Mesenchymal stem cell (in vitro differentiated cells and primary cell): ENCODE data around the gene TMEM72.

Source experiments
- DNase-seq: peaks from one replicate; pipeline ENCODE4 v3.0.0-alpha.2; 2013
- H2AFZ ChIP-seq: one replicate; pipeline ENCODE4 v1.6.1; 2013; ENCODE audit warnings: low read depth, mild to moderate bottlenecking, control low read depth, inconsistent platforms, low read length, moderate library complexity
- H2AK5ac ChIP-seq: 2 replicates; pipeline ENCODE4 v1.6.1; 2013; ENCODE audit warnings: low read length, moderate library complexity, mild to moderate bottlenecking, inconsistent platforms; ENCODE audit not compliant: severe bottlenecking
- H2BK120ac ChIP-seq: one replicate; pipeline ENCODE4 v1.6.1; 2013; ENCODE audit warnings: low read depth, mild to moderate bottlenecking, inconsistent platforms, low read length, moderate library complexity
- H2BK12ac ChIP-seq, 2 experiments: one replicate each; pipeline ENCODE4 v1.6.1; 2013; ENCODE audit warnings: inconsistent platforms in 2 of 2, low read length in 2 of 2, mild to moderate bottlenecking in 2 of 2, moderate library complexity in 2 of 2, control low read depth in 1 of 2
- H2BK15ac ChIP-seq: one replicate; pipeline ENCODE4 v1.6.1; 2013; ENCODE audit warnings: mild to moderate bottlenecking, low read depth, inconsistent platforms; ENCODE audit not compliant: poor library complexity, severe bottlenecking
- H2BK5ac ChIP-seq: 2 replicates; pipeline ENCODE4 v1.6.1; 2013; ENCODE audit warnings: low read depth, mild to moderate bottlenecking, low read length, control low read depth, inconsistent platforms; ENCODE audit not compliant: poor library complexity, severe bottlenecking
- H3K14ac ChIP-seq, 2 experiments: one replicate each; pipeline ENCODE4 v1.6.1; 2013; ENCODE audit warnings: inconsistent platforms in 2 of 2, low read length in 2 of 2, control low read depth in 1 of 2, mild to moderate bottlenecking in 1 of 2, moderate library complexity in 1 of 2
- H3K18ac ChIP-seq, 2 experiments: one replicate each; pipeline ENCODE4 v1.6.1; 2013; ENCODE audit warnings: inconsistent platforms in 2 of 2, low read length in 2 of 2, control low read depth in 1 of 2, low read depth in 1 of 2, mild to moderate bottlenecking in 1 of 2
- H3K23ac ChIP-seq, 2 experiments: one replicate each; pipeline ENCODE4 v1.6.1; 2013; ENCODE audit warnings: inconsistent platforms in 2 of 2, low read length in 2 of 2, mild to moderate bottlenecking in 2 of 2, moderate library complexity in 2 of 2, control low read depth in 1 of 2
- H3K27ac ChIP-seq: 2 replicates; pipeline ENCODE4 v1.5.1; 2013; ENCODE audit warnings: mild to moderate bottlenecking, moderate library complexity, low read length, control low read depth, inconsistent platforms; ENCODE audit not compliant: poor library complexity, severe bottlenecking
- H3K27me3 ChIP-seq, 2 experiments: 2 replicates each; pipeline versions ENCODE4 v1.6.1 to v1.7.0; 2013; ENCODE audit warnings: low read length in 2 of 2, mild to moderate bottlenecking in 2 of 2, moderate library complexity in 2 of 2, control low read depth in 1 of 2, inconsistent platforms in 1 of 2; ENCODE audit not compliant: control insufficient read depth in 1 of 2, insufficient read depth in 1 of 2
- H3K36me3 ChIP-seq, 2 experiments: 2 replicates each; pipeline versions ENCODE4 v1.6.1 to v1.7.0; 2013; ENCODE audit warnings: low read length in 2 of 2, control low read depth in 1 of 2, inconsistent platforms in 1 of 2, low read depth in 1 of 2, mild to moderate bottlenecking in 1 of 2; ENCODE audit not compliant: insufficient read depth in 2 of 2, control insufficient read depth in 1 of 2
- H3K4ac ChIP-seq, 2 experiments: one replicate each; pipeline ENCODE4 v1.6.1; 2013; ENCODE audit warnings: inconsistent platforms in 2 of 2, low read length in 2 of 2, mild to moderate bottlenecking in 2 of 2, moderate library complexity in 2 of 2, control low read depth in 1 of 2, low read depth in 1 of 2
- H3K4me1 ChIP-seq: 2 replicates; pipeline ENCODE4 v1.6.1; 2013; ENCODE audit warnings: low read depth, low read length, control low read depth; ENCODE audit not compliant: control insufficient read depth, insufficient read depth
- H3K4me2 ChIP-seq: 2 replicates; pipeline ENCODE4 v1.6.1; 2013; ENCODE audit warnings: low read length, mild to moderate bottlenecking, inconsistent platforms; ENCODE audit not compliant: poor library complexity, severe bottlenecking
- H3K4me3 ChIP-seq, 2 experiments: 2 replicates each; pipeline versions ENCODE4 v1.5.1 to v1.7.0; 2013; ENCODE audit warnings: low read length in 2 of 2, mild to moderate bottlenecking in 2 of 2, control low read depth in 1 of 2, low read depth in 1 of 2; ENCODE audit not compliant: insufficient read depth in 1 of 2
- H3K79me1 ChIP-seq: replicated peaks from 2 replicates; pipeline ENCODE4 v1.6.1; 2013; ENCODE audit warnings: mild to moderate bottlenecking, control low read depth, low read length, inconsistent platforms; ENCODE audit not compliant: poor library complexity, severe bottlenecking
- H3K9ac ChIP-seq: 2 replicates; pipeline ENCODE4 v1.7.0; 2013; ENCODE audit warnings: mild to moderate bottlenecking, low read length, moderate library complexity
- H3K9me3 ChIP-seq: 2 replicates; pipeline ENCODE4 v1.7.0; 2013; ENCODE audit warnings: mild to moderate bottlenecking, low read length; ENCODE audit not compliant: control insufficient read depth
- H4K8ac ChIP-seq: one replicate; pipeline ENCODE4 v1.6.1; 2013; ENCODE audit warnings: inconsistent platforms, mild to moderate bottlenecking, low read length, moderate library complexity
- H4K91ac ChIP-seq: one replicate; pipeline ENCODE4 v1.6.1; 2013; ENCODE audit warnings: mild to moderate bottlenecking, low read length, inconsistent platforms
- WGBS: methylation state at CpG from one replicate; pipeline ENCODE4 v1.1.7; 2013; ENCODE audit warnings: mixed read lengths; 5-methylcytosine and 5-hydroxymethylcytosine counted together

Gene TMEM72

DNA sequence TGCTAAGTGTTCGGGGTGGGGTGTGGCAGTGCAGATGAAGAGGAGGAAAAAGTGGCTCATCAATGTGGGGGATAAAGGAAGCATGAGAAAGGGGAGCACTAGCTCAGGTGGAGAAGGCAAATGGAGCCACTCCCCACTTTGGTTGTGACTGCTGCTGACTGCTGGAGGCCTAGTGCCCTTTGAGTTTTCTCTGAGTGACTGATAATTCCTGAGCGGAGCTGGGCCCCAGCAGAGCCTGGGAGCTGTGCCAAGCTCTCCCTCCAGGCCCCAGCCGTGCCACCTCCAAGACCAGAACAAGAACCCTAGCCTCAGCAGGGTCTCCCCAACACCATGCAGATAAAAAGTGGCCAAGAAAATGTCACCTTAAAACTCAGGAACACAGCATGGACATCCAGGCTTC, 38.8 kb downstream of the TMEM72 start:
- H3K23ac ChIP-seq = no peak overlapping the region
- 89% methylated on average over 3 of the region's 3 CpGs for WGBS
- no peak overlapping the region for H4K91ac ChIP-seq
- no peak overlapping the region for H3K4me3 ChIP-seq
- peaks cover 5% of the 10 kb centered on the region for H3K79me1 ChIP-seq
- DNase-seq = no peak
- H3K4me2 ChIP-seq = no peak overlapping the region
- H4K8ac ChIP-seq = no peak overlapping the region
- H3K9ac ChIP-seq = no peak overlapping the region
- no peak overlapping the region for H2BK12ac ChIP-seq
- no peak overlapping the region for H3K14ac ChIP-seq
- peak overlapping the region; percentile 43 for H2AK5ac ChIP-seq
- H3K36me3 ChIP-seq = peaks cover 0 to 6% of the 10 kb centered on the region in 2 experiments
- no peak overlapping the region for H2AFZ ChIP-seq
- no peak overlapping the region for H2BK15ac ChIP-seq
- H3K27ac ChIP-seq = no peak overlapping the region
- H3K18ac ChIP-seq = no peak overlapping the region
- peaks cover 6% of the 10 kb centered on the region for H3K9me3 ChIP-seq
- no peak overlapping the region for H2BK5ac ChIP-seq
- H3K4me1 ChIP-seq = peaks cover 31% of the 10 kb centered on the region
- no peaks in the 10 kb centered on the region for H3K27me3 ChIP-seq
- H3K4ac ChIP-seq = no peak overlapping the region
- no peak overlapping the region for H2BK120ac ChIP-seq

DNA sequence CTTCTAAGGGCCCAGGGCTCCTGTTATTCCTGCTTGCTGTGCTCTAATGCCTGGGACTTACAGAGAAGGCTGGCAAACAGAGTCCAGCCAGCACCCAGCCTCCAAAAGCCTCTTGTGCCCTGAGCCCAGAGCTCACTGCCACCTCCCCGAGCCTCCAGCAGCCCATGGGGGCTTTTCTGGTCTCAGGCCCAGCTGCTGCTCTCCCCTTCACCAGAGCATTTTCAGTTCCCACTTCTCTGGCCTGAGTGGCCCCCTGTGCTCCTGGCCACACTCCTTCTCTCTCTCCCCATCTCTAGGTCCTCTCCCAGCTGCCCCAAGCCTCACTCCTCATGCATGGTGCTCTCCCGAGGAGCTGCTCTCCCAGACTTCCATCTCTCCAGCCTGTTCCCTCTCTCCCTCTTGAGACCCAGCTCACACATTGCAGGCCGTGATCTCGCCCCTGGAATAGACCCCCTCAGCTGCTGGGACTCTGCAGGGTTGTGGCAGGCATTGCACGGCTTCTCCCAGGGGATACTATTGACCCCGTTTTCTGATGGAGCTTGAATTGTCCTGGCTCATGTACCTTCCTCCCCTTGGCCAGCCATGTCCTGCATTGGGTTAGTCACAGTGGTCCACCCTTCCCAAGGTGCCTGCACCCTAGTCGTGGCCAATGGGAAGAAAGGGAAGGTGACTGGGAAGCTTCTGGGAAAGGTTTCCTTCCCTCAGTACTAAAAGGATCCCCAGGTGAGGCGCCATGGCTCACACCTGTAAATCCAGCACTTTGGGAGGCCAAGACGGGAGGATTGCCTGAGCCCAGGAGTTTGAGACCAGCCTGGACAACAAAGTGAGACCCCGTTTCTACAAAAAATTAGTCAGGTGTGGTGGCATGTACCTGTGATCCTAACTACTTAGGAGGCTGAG, 39.4 kb downstream of the TMEM72 start:
- H3K4ac ChIP-seq = no peak overlapping the region
- H2BK120ac ChIP-seq = no peak overlapping the region
- peaks cover 5% of the 10 kb centered on the region for H3K79me1 ChIP-seq
- peaks cover 0 to 6% of the 10 kb centered on the region in 2 experiments for H3K36me3 ChIP-seq
- H3K27ac ChIP-seq = no peak overlapping the region
- H3K14ac ChIP-seq = peak overlapping the region in 1 of 2 experiments; percentile 31
- H3K9ac ChIP-seq = no peak overlapping the region
- H4K8ac ChIP-seq = no peak overlapping the region
- peak overlapping the region in 1 of 2 experiments; percentile 18 for H2BK12ac ChIP-seq
- peak overlapping the region; percentile 68 for H2AK5ac ChIP-seq
- no peak overlapping the region for H3K4me3 ChIP-seq
- 97% methylated on average over 10 of the region's 10 CpGs for WGBS
- H3K4me1 ChIP-seq = peaks cover 31% of the 10 kb centered on the region
- H3K9me3 ChIP-seq = no peaks in the 10 kb centered on the region
- no peak overlapping the region for H2BK5ac ChIP-seq
- no peak overlapping the region for H3K4me2 ChIP-seq
- H3K18ac ChIP-seq = no peak overlapping the region
- no peak overlapping the region for H2BK15ac ChIP-seq
- H2AFZ ChIP-seq = no peak overlapping the region
- no peak overlapping the region for H4K91ac ChIP-seq
- H3K27me3 ChIP-seq = no peaks in the 10 kb centered on the region
- H3K23ac ChIP-seq = no peak overlapping the region
- no peak for DNase-seq

DNA sequence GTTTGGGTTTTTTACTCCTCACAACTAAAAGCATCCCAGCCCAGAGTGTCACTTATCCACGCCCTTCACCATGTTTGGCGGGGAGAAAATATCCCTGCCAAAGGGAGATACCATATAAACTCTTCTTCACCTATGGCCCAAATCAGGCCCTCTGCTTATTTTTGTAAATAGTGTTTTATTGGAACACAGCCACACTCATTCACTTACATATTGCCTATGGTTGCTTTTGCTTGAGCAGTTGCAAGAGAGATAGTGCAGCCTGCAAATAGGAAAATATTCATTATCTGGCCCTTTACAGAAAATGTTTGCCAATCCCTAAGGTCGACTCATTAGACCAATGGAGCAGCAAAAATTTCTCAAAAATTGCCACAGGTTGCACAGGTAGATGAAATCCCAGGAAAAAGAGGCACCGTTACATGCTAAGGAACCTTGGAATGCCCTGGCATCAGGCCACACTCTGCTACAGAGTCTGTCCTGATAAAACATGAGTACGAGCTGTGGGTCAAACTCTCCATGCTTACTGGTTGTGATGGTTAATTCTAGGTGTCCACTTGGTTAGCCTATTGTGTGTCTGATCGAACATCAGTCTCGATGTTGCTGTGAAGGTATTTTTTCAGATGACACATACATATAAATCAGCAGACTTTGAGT, 40.6 kb downstream of the TMEM72 start:
- no peak for DNase-seq
- no peaks in the 10 kb centered on the region for H3K27me3 ChIP-seq
- peaks cover 7 to 9% of the 10 kb centered on the region in 2 experiments for H3K36me3 ChIP-seq
- H3K4me3 ChIP-seq = no peak overlapping the region
- no peak overlapping the region for H3K23ac ChIP-seq
- no peak overlapping the region for H3K9ac ChIP-seq
- H2BK15ac ChIP-seq = no peak overlapping the region
- H3K4me2 ChIP-seq = no peak overlapping the region
- H2BK120ac ChIP-seq = no peak overlapping the region
- no peak overlapping the region for H2AK5ac ChIP-seq
- no peak overlapping the region for H3K14ac ChIP-seq
- H3K79me1 ChIP-seq = peaks cover 11% of the 10 kb centered on the region
- H4K91ac ChIP-seq = no peak overlapping the region
- H4K8ac ChIP-seq = no peak overlapping the region
- H3K18ac ChIP-seq = no peak overlapping the region
- no peak overlapping the region for H3K4ac ChIP-seq
- WGBS = 93% methylated on average over 4 of the region's 7 CpGs
- H3K27ac ChIP-seq = no peak overlapping the region
- H3K9me3 ChIP-seq = peaks cover 2% of the 10 kb centered on the region
- peaks cover 29% of the 10 kb centered on the region for H3K4me1 ChIP-seq
- H2AFZ ChIP-seq = no peak overlapping the region
- H2BK5ac ChIP-seq = no peak overlapping the region
- H2BK12ac ChIP-seq = no peak overlapping the region

DNA sequence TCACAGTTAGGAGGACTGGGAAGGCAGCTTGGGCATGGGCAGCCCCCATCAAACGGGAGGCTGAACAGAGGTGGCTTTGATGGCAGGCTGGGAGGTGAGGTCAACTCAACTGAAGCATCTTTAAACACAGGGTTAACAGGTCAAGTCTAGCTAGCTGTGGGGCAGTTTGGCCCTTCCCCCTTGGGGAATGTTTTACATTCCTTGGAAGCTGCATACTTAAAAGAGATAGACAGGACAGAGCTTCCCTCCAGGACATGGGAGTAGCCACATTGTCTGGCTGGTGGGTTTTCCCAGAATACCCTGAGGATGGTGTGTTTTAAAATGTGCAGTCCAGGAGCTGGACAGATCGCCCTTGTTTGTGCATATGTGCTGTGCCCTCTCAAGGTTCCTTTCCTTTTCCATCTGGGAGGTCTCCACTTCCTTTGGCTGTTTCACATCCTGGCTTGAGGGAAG, 41.7 kb downstream of the TMEM72 start:
- Histone ChIP-seq H2BK12ac (no peak overlapping the region), H2BK15ac (no peak overlapping the region), H2BK5ac (no peak overlapping the region), H3K27ac (peak overlapping the region; percentile 76), H3K36me3 (peaks cover 9 to 10% of the 10 kb centered on the region in 2 experiments), H3K4me3 (no peak overlapping the region), H3K14ac (no peak overlapping the region), H3K18ac (no peak overlapping the region), H4K91ac (no peak overlapping the region), H2AK5ac (peak overlapping the region; percentile 69), H2BK120ac (no peak overlapping the region), H3K9ac (no peak overlapping the region), H3K9me3 (peaks cover 4% of the 10 kb centered on the region), H2AFZ (no peak overlapping the region), H3K27me3 (no peaks in the 10 kb centered on the region), H3K4me2 (no peak overlapping the region), H3K4me1 (peaks cover 26% of the 10 kb centered on the region), H4K8ac (no peak overlapping the region), H3K79me1 (peaks cover 16% of the 10 kb centered on the region), H3K23ac (no peak overlapping the region), H3K4ac (no peak overlapping the region)
- peak; percentile 33 for DNase-seq
- WGBS = 15% methylated on average over 2 of the region's 2 CpGs
